Testis (tissue), 5 donors: ENCODE measurements around the gene PIM3. TPM values are rescaled to one million over a fixed set of nuclear protein-coding genes. Genes with fewer than 3 reads are reported as not detected.

Source experiments
- DNase-seq: peaks from one replicate; pipeline ENCODE4 v3.0.0-alpha.2; 2019
- H3K27ac ChIP-seq, 2 donors: fragments of 200-600 bp; sonication (generic); one replicate each; pipeline ENCODE4 v1.5.1; 2019
- H3K27me3 ChIP-seq: fragments of 200-600 bp; sonication (generic); one replicate; pipeline ENCODE4 v1.5.1; 2019
- H3K36me3 ChIP-seq: fragments of 200-600 bp; sonication (generic); one replicate; pipeline ENCODE4 v1.5.1; 2017; ENCODE audit warnings: low read depth; ENCODE audit errors: missing control alignments
- H3K4me1 ChIP-seq: fragments of 200-600 bp; sonication (generic); one replicate; pipeline ENCODE4 v1.5.1; 2019
- H3K4me3 ChIP-seq, 2 donors: fragments of 200-600 bp; sonication (generic); one replicate each; pipeline ENCODE4 v1.5.1; 2017 to 2019
- H3K9me3 ChIP-seq: fragments of 200-600 bp; sonication (generic); one replicate; pipeline ENCODE4 v1.5.1; 2017
- CTCF ChIP-seq, 3 experiments: fragments of 450-650 bp in 2 of 3; fragments of 200-600 bp in 1 of 3; sonication (generic) in 1 of 3; IDR thresholded peaks; one replicate each; pipeline ENCODE4 v1.5.1; 2016 to 2019; ENCODE audit warnings: antibody characterized with exemption in 3 of 3, mild to moderate bottlenecking in 2 of 3, moderate library complexity in 1 of 3
- POLR2A ChIP-seq: fragments of 450-650 bp; IDR thresholded peaks from one replicate; pipeline ENCODE4 v1.6.1; 2017; ENCODE audit warnings: antibody characterized with exemption, mild to moderate bottlenecking, moderate library complexity
- WGBS, 2 donors: methylation state at CpG; one replicate each; pipeline ENCODE4 v1.1.5; 2018; 5-methylcytosine and 5-hydroxymethylcytosine counted together
- intact Hi-C: fragments of 100-400 bp; cut with DNase I; formaldehyde crosslinking; loops from one replicate; pipeline ENCODE4 v1.15.1; 2023; ENCODE audit warnings: low total_unique reads
- long read RNA-seq, 2 donors: transcript quantifications; one replicate each; lab custom pipeline, GENCODE V29; 2026
- polyA plus RNA-seq: library from polyadenylated mRNA; stranded (reverse); fragments of 350-450 nt; fragmentation: Illumina TruSeq; extraction: RNeasy Lipid Tissue Mini Kit (QIAGEN cat#74804); gene quantifications from one replicate; pipeline ENCODE4 v1.2.3, GENCODE V29; 2014; ENCODE audit warnings: low read depth, low replicate concordance; ENCODE audit not compliant: insufficient read depth
- total RNA-seq, 2 donors: library from RNA; depleted of rRNA; stranded (reverse); fragments of >200 nt; gene quantifications; one replicate each; pipeline ENCODE4 v1.2.3, GENCODE V29; 2016

The PIM3 gene
- total RNA-seq, result 10 to 100 TPM; 68.2 to 89.9 TPM
- polyA plus RNA-seq, result 50.8 TPM
- long read RNA-seq, donor 1, transcript PIM3-201 (6 exons, 2,369 nt), result major isoform, 21 of 21 reads
- long read RNA-seq, donor 1, partial matches to known transcripts, result 0 of 21 reads
- long read RNA-seq, donor 1, other reads (novel, unspliced or antisense), result 0 of 21 reads
- long read RNA-seq, donor 2, transcript PIM3-201 (6 exons, 2,369 nt), result major isoform, 9 of 9 reads
- long read RNA-seq, donor 2, partial matches to known transcripts, result 0 of 9 reads
- long read RNA-seq, donor 2, other reads (novel, unspliced or antisense), result 0 of 9 reads

GRCh38 chr22:49960159-49961004, at the start of gene PIM3:
Gene PIM3 (plus strand): TSS chr22:49960772. CDS start chr22:49960948, 176 bp downstream.
- peak; percentile 95 for DNase-seq
- H3K27me3 ChIP-seq, result no peaks in the 10 kb centered on the region
- H3K4me1 ChIP-seq, result peaks cover 26% of the 10 kb centered on the region
- WGBS, 2 donors, result 1% methylated on average over 85 of the region's 137 CpGs; no CpG with 5 or more reads in 1 of the 2 donors
- H3K9me3 ChIP-seq, result no peaks in the 10 kb centered on the region
- intact Hi-C loops, result no loop called here
- H3K27ac ChIP-seq, result peak within 1 kb of the TSS; percentile 86 to 95
- H3K4me3 ChIP-seq, result peak within 1 kb of the TSS; percentile 78 to 89
- H3K36me3 ChIP-seq, result no peaks in the 10 kb centered on the region
- TF ChIP-seq CTCF (IDR thresholded peaks at IDR 0.05) (no peak), POLR2A (no peak)

GRCh38 chr22:49911881-49912625, 48.5 kb upstream of the PIM3 start:
- Histone ChIP-seq H3K27me3 (no peaks in the 10 kb centered on the region), H3K36me3 (no peaks in the 10 kb centered on the region), H3K4me3 (no peak overlapping the region), H3K27ac (no peak overlapping the region), H3K9me3 (no peaks in the 10 kb centered on the region), H3K4me1 (no peaks in the 10 kb centered on the region)
- TF ChIP-seq CTCF (IDR thresholded peaks at IDR 0.05) (no peak), POLR2A (no peak)
- DNase-seq, result no peak
- 94 to 95% methylated on average over 23 to 30 of the region's 30 CpGs for WGBS, 2 donors
- intact Hi-C loops, result no loop called here

- no peaks in the 10 kb centered on the region for H3K27me3 ChIP-seq
- no peak overlapping the region for H3K4me3 ChIP-seq
- no peak for DNase-seq
- H3K27ac ChIP-seq, result no peak overlapping the region
- no peaks in the 10 kb centered on the region for H3K36me3 ChIP-seq
- H3K4me1 ChIP-seq, result no peaks in the 10 kb centered on the region
- H3K9me3 ChIP-seq, result no peaks in the 10 kb centered on the region
- 92 to 94% methylated on average over 12 to 14 of the region's 14 CpGs for WGBS, 2 donors
- intact Hi-C loops, result no loop called here
- TF ChIP-seq CTCF (IDR thresholded peaks at IDR 0.05) (no peak), POLR2A (no peak)
Measured at GRCh38 chr22:49913026-49913425, 47.5 kb upstream of the PIM3 start.

GRCh38 chr22:49913446-49913845, 47.1 kb upstream of the PIM3 start:
- intact Hi-C loops, result no loop called here
- TF ChIP-seq POLR2A (no peak), CTCF (IDR thresholded peaks at IDR 0.05) (no peak)
- DNase-seq, result no peak
- H3K4me3 ChIP-seq, result no peak overlapping the region
- no peaks in the 10 kb centered on the region for H3K4me1 ChIP-seq
- no peaks in the 10 kb centered on the region for H3K9me3 ChIP-seq
- H3K36me3 ChIP-seq, result no peaks in the 10 kb centered on the region
- no peaks in the 10 kb centered on the region for H3K27me3 ChIP-seq
- WGBS, 2 donors, result 93 to 96% methylated on average over 14 of the region's 14 CpGs
- no peak overlapping the region for H3K27ac ChIP-seq
